Measurements from ENCODE around the gene NAGLU. TPM values are rescaled to one million over a fixed set of nuclear protein-coding genes. Genes with fewer than 3 reads are reported as not detected.

NAGLU gene
- total and polyA plus RNA-seq, 10 of the 15 experiments (the other 5 are each of a cell fraction or from before 2014, with no cell fraction given), result 0.23 to 27.5 (median 8.9) TPM

GRCh38 chr17:42509841-42510240 lies 26.2 kb upstream of the NAGLU start:
- SMC1A ChIA-PET (ENCODE audit: uncharacterized antibody, unreplicated experiment), result interaction anchor here (0.6 to 1.5 kb wide), 2 partner anchors 23 to 84 kb away, joined by 3 read pairs; no protein-coding TSS in a partner anchor
- RAD21 ChIA-PET (ENCODE audit: unreplicated experiment), result no interaction called here
- POLR2A ChIA-PET, result no interaction called here
- in situ Hi-C loops (cut with MboI), result no loop called here
- intact Hi-C loops (cut with micrococcal nuclease; ENCODE audit: unreplicated experiment), result no loop called here
- CTCF ChIA-PET, result interaction anchor here (0.6 to 1.5 kb wide), 3 partner anchors 12 to 81 kb away, joined by 3 to 6 read pairs (median 3); no protein-coding TSS in a partner anchor
- no peak for ATAC-seq
- peaks cover 16 to 22% of the 10 kb centered on the region in 2 experiments; a peak in 3 of 4 replicates for H3K36me3 ChIP-seq (ENCODE audit: control insufficient read depth in 2 of 2, insufficient read depth in 2 of 2, low read length in 1 of 2)
- no peak overlapping the region for H3K9ac ChIP-seq (ENCODE audit: control insufficient read depth, insufficient read depth, low read length)
- no peak overlapping the region for H2AFZ ChIP-seq (ENCODE audit: control insufficient read depth, low read depth, low read length)
- no peak for TF ChIP-seq IKZF2 (IDR thresholded peaks at IDR 0.05)
- no peak for TF ChIP-seq SRF (IDR thresholded peaks at IDR 0.05; ENCODE audit: low read depth in 2 of 2, low read length in 2 of 2)
- no peak for TF ChIP-seq SREBF2 (IDR thresholded peaks at IDR 0.05; ENCODE audit: low read length)
- no peak for TF ChIP-seq POLR2AphosphoS5 (IDR thresholded peaks at IDR 0.05; ENCODE audit: low read length)
- TF ChIP-seq SMC3 (IDR thresholded peaks at IDR 0.05; ENCODE audit: borderline replicate concordance, low read length), result no peak
- TF ChIP-seq FOXM1 (IDR thresholded peaks at IDR 0.05; ENCODE audit: low read depth, low read length), result no peak
- TF ChIP-seq E4F1 (IDR thresholded peaks at IDR 0.05; ENCODE audit: borderline replicate concordance, partially characterized antibody), result no peak
- no peak for TF ChIP-seq GATAD2B (conservative IDR thresholded peaks at IDR 0.05; ENCODE audit: low read depth)
- no peak for TF ChIP-seq ZNF217 (IDR thresholded peaks at IDR 0.05)
- no peak for TF ChIP-seq HSF1 (IDR thresholded peaks at IDR 0.05; ENCODE audit: low read depth, low read length)
- TF ChIP-seq RFX5 (IDR thresholded peaks at IDR 0.05; ENCODE audit: low read depth, low read length), result no peak
- no peak for TF ChIP-seq DPF2 (IDR thresholded peaks at IDR 0.05)
- no peak for TF ChIP-seq BACH1 (IDR thresholded peaks at IDR 0.05; ENCODE audit: borderline replicate concordance)
- TF ChIP-seq PRDM15 (CRISPR knock-in tag; IDR thresholded peaks at IDR 0.05), result no peak
- TF ChIP-seq SMAD5 (IDR thresholded peaks at IDR 0.05; ENCODE audit: low read depth), result no peak
- no peak for TF ChIP-seq RAD51 (IDR thresholded peaks at IDR 0.05)
- no peak for TF ChIP-seq NFYB (IDR thresholded peaks at IDR 0.05; ENCODE audit: insufficient read depth, low read depth, low read length)
- TF ChIP-seq TARDBP (IDR thresholded peaks at IDR 0.05; ENCODE audit: borderline replicate concordance), result no peak
- no peaks in the 10 kb centered on the region for H3K27me3 ChIP-seq (replicated peaks in 1 of 2; ENCODE audit: control insufficient read depth in 2 of 2, insufficient read depth in 2 of 2, low read length in 1 of 2)
- 100% methylated on average over 2 of the region's 2 CpGs for WGBS (ENCODE audit: insufficient coverage, insufficient replicate concordance, low lambda C conversion rate, missing lambda C conversion rate)
- H3K4me2 ChIP-seq (ENCODE audit: control insufficient read depth, insufficient read depth), result no peak overlapping the region
- H3K9me3 ChIP-seq (replicated peaks; ENCODE audit: control insufficient read depth, insufficient read depth, low read length), result no peaks in the 10 kb centered on the region
- no peak overlapping the region for H3K4me3 ChIP-seq
- FAIRE-seq, result no peak
- no peak overlapping the region for H3K27ac ChIP-seq (ENCODE audit: control insufficient read depth, insufficient read depth)
- no peak for DNase-seq (ENCODE audit: low read depth, low spot score)
- H3K4me1 ChIP-seq (ENCODE audit: control insufficient read depth, insufficient read depth, low read length), result peaks cover 9% of the 10 kb centered on the region
- no peaks in the 10 kb centered on the region for H4K20me1 ChIP-seq (ENCODE audit: control insufficient read depth, insufficient read depth)
- BruUV-seq (replicated peaks), result no TSS peak
- H3K79me2 ChIP-seq (ENCODE audit: control insufficient read depth, insufficient read depth, low read length), result no peaks in the 10 kb centered on the region

Data from GM12878 (cell line).